OCI-LY1 (cell line): Measurements from ENCODE around the gene MED25.

Experiments
- H2AFZ ChIP-seq: fragments of 200-600 bp; sonication (generic), shearing (Covaris generic); 2 replicates; pipeline ENCODE4 v1.6.0; 2014; ENCODE audit warnings: antibody characterized with exemption, mild to moderate bottlenecking, low read length
- H3F3A ChIP-seq: fragments of 200-600 bp; sonication (generic), shearing (Covaris generic); 2 replicates; pipeline ENCODE4 v1.6.0; 2014; ENCODE audit warnings: mild to moderate bottlenecking, antibody characterized with exemption, low read length, moderate library complexity; ENCODE audit not compliant: insufficient read depth
- H3K27ac ChIP-seq: fragments of 200-600 bp; sonication (generic); 2 replicates; pipeline ENCODE4 v1.5.1; 2014; ENCODE audit warnings: low read length, mixed run types, mild to moderate bottlenecking, low read depth; ENCODE audit not compliant: poor library complexity, severe bottlenecking
- H3K27me3 ChIP-seq: fragments of 200-600 bp; sonication (generic); 2 replicates; pipeline ENCODE4 v1.6.0; 2014; ENCODE audit warnings: antibody characterized with exemption, mild to moderate bottlenecking, low read length, moderate library complexity; ENCODE audit not compliant: insufficient read depth
- H3K36me3 ChIP-seq: fragments of 200-600 bp; sonication (generic); 2 replicates; pipeline ENCODE4 v1.6.1; 2014; ENCODE audit warnings: mild to moderate bottlenecking, antibody characterized with exemption, low read length, moderate library complexity, mixed read lengths; ENCODE audit not compliant: insufficient read depth
- H3K4me1 ChIP-seq: fragments of 200-600 bp; sonication (generic); 2 replicates; pipeline ENCODE4 v1.5.1; 2014; ENCODE audit warnings: mild to moderate bottlenecking, low read length, moderate library complexity; ENCODE audit not compliant: insufficient read depth, severe bottlenecking
- H3K4me2 ChIP-seq: fragments of 200-600 bp; sonication (generic), shearing (Covaris generic); 2 replicates; pipeline ENCODE4 v1.6.1; 2014; ENCODE audit warnings: low read length
- H3K4me3 ChIP-seq: fragments of 200-600 bp; sonication (generic); 2 replicates; pipeline ENCODE4 v1.5.1; 2014; ENCODE audit warnings: low read length, low read depth, mild to moderate bottlenecking, mixed read lengths; ENCODE audit not compliant: poor library complexity, severe bottlenecking
- H3K79me2 ChIP-seq: fragments of 200-600 bp; shearing (Covaris generic); 2 replicates; pipeline ENCODE4 v1.6.1; 2016; ENCODE audit warnings: mixed run types, low read length, mixed read lengths; ENCODE audit not compliant: insufficient read depth
- H3K9ac ChIP-seq: fragments of 200-600 bp; sonication (generic), shearing (Covaris generic); 2 replicates; pipeline ENCODE4 v1.6.1; 2014; ENCODE audit warnings: mild to moderate bottlenecking, low read length, mixed read lengths
- H3K9me2 ChIP-seq: fragments of 200-600 bp; sonication (generic), shearing (Covaris generic); 2 replicates; pipeline ENCODE4 v1.6.1; 2014; ENCODE audit warnings: low read depth, mild to moderate bottlenecking, low read length, mixed read lengths
- H3K9me3 ChIP-seq: fragments of 200-600 bp; shearing (Covaris generic); 2 replicates; pipeline ENCODE4 v1.6.1; 2014; ENCODE audit warnings: low read length, mixed read lengths
- H4K20me1 ChIP-seq: fragments of 200-600 bp; sonication (generic), shearing (Covaris generic); 2 replicates; pipeline ENCODE4 v1.6.0; 2016; ENCODE audit warnings: mild to moderate bottlenecking, low read length; ENCODE audit not compliant: insufficient read depth
- CTCF ChIP-seq: fragments of 200-600 bp; sonication (generic), shearing (Covaris generic); IDR thresholded peaks from 2 replicates; pipeline ENCODE4 v1.5.1; 2017; ENCODE audit warnings: mild to moderate bottlenecking, antibody characterized with exemption, low read length, moderate library complexity, mixed read lengths
- EZH2 ChIP-seq: fragments of 200-600 bp; sonication (generic), shearing (Covaris generic); IDR thresholded peaks from 2 replicates; pipeline ENCODE4 v1.8.0; 2017; ENCODE audit warnings: borderline replicate concordance, mixed run types, mild to moderate bottlenecking, antibody characterized with exemption, low read length, moderate library complexity, mixed read lengths

MED25 gene

GRCh38 chr19:49802836-49803528 lies 15.1 kb upstream of the MED25 start:
- no peak overlapping the region for H3K27ac ChIP-seq

GRCh38 chr19:49803529-49803856 lies 14.6 kb upstream of the MED25 start:
- Histone ChIP-seq H3K79me2 (no peaks in the 10 kb centered on the region), H3K4me1 (peaks cover 4% of the 10 kb centered on the region), H3K4me2 (no peak overlapping the region), H3K27me3 (no peaks in the 10 kb centered on the region), H3K4me3 (no peak overlapping the region), H2AFZ (no peak overlapping the region), H3K9ac (no peak overlapping the region), H3K9me3 (no peaks in the 10 kb centered on the region), H3F3A (no peaks in the 10 kb centered on the region), H3K36me3 (peaks cover 79% of the 10 kb centered on the region), H3K27ac (no peak overlapping the region), H3K9me2 (no peaks in the 10 kb centered on the region), H4K20me1 (no peaks in the 10 kb centered on the region)
- no peak for TF ChIP-seq CTCF
- no peak for TF ChIP-seq EZH2

More at GRCh38 chr19:49802836-49803528, 15.1 kb upstream of the MED25 start:
- Histone ChIP-seq H3K27me3 (no peaks in the 10 kb centered on the region), H4K20me1 (no peaks in the 10 kb centered on the region), H3K9me2 (no peaks in the 10 kb centered on the region), H3K4me2 (no peak overlapping the region), H2AFZ (no peak overlapping the region), H3K9me3 (no peaks in the 10 kb centered on the region), H3K4me3 (no peak overlapping the region), H3K79me2 (no peaks in the 10 kb centered on the region), H3K36me3 (peaks cover 77% of the 10 kb centered on the region), H3K9ac (no peak overlapping the region), H3F3A (no peaks in the 10 kb centered on the region), H3K4me1 (no peaks in the 10 kb centered on the region)
- TF ChIP-seq EZH2 (no peak), CTCF (no peak)

- H3K27ac ChIP-seq = no peak overlapping the region
Observed at GRCh38 chr19:49805822-49806619, 12.1 kb upstream of the MED25 start.

More at GRCh38 chr19:49805822-49806619, 12.1 kb upstream of the MED25 start:
- peaks cover 57% of the 10 kb centered on the region for H3K36me3 ChIP-seq
- no peak overlapping the region for H3K9ac ChIP-seq
- H3K9me3 ChIP-seq = no peaks in the 10 kb centered on the region
- no peak for TF ChIP-seq EZH2
- no peak for TF ChIP-seq CTCF
- H3K9me2 ChIP-seq = no peaks in the 10 kb centered on the region
- H3K4me2 ChIP-seq = no peak overlapping the region
- no peaks in the 10 kb centered on the region for H4K20me1 ChIP-seq
- H2AFZ ChIP-seq = no peak overlapping the region
- no peaks in the 10 kb centered on the region for H3K27me3 ChIP-seq
- no peaks in the 10 kb centered on the region for H3K79me2 ChIP-seq
- H3F3A ChIP-seq = no peaks in the 10 kb centered on the region
- H3K4me3 ChIP-seq = no peak overlapping the region
- H3K4me1 ChIP-seq = peaks cover 21% of the 10 kb centered on the region
